Measurements from ENCODE around the gene MANBA. TPM values are rescaled to one million over a fixed set of nuclear protein-coding genes. Genes with fewer than 3 reads are reported as not detected.
A peak's percentile ranks its signal among the peaks of the same experiment; 100 is the strongest.

MANBA gene
- total RNA-seq, 1 donor from 2014 or later: 30.6 TPM

GRCh38 chr4:102606846-102607450 is 153.8 kb downstream of the MANBA start:
- no peak for DNase-seq (ENCODE audit: low spot score)
- intact Hi-C loops (cut with DNase I): no loop called here
- ATAC-seq: peak; percentile 75

- intact Hi-C loops (cut with DNase I): no loop called here
- peak; percentile 71 for ATAC-seq
- DNase-seq (ENCODE audit: low spot score): no peak
These were observed 154.5 kb downstream of the MANBA start for GRCh38 chr4:102606261-102606660.

GRCh38 chr4:102604222-102604940 is 156.4 kb downstream of the MANBA start:
- no peak for ATAC-seq
- no peak for DNase-seq (ENCODE audit: low spot score)
- intact Hi-C loops (cut with DNase I): no loop called here

- DNase-seq (ENCODE audit: low spot score): no peak
- ATAC-seq: no peak
- intact Hi-C loops (cut with DNase I): no loop called here
These were observed 159.1 kb downstream of the MANBA start for GRCh38 chr4:102601586-102602227.

GRCh38 chr4:102600689-102601088 is 160.1 kb downstream of the MANBA start:
- intact Hi-C loops (cut with DNase I): no loop called here
- DNase-seq (ENCODE audit: low spot score) (no peak), ATAC-seq (no peak)

GRCh38 chr4:102599886-102600285 is 160.9 kb downstream of the MANBA start:
- no peak for DNase-seq (ENCODE audit: low spot score)
- no peak for ATAC-seq
- intact Hi-C loops (cut with DNase I): no loop called here

GRCh38 chr4:102599455-102599854 is 161.3 kb downstream of the MANBA start:
- ATAC-seq (no peak), DNase-seq (ENCODE audit: low spot score) (no peak)
- intact Hi-C loops (cut with DNase I): no loop called here

GRCh38 chr4:102598762-102599374 is 161.9 kb downstream of the MANBA start:
- DNase-seq (ENCODE audit: low spot score): no peak
- ATAC-seq: no peak
- intact Hi-C loops (cut with DNase I): no loop called here

- ATAC-seq: no peak
- intact Hi-C loops (cut with DNase I): no loop called here
- DNase-seq (ENCODE audit: low spot score): no peak
These were observed 162.5 kb downstream of the MANBA start for GRCh38 chr4:102598086-102598761.

GRCh38 chr4:102596532-102596931 is 164.2 kb downstream of the MANBA start:
- ATAC-seq: no peak
- intact Hi-C loops (cut with DNase I): no loop called here
- no peak for DNase-seq (ENCODE audit: low spot score)

GRCh38 chr4:102594000-102594399 is 166.8 kb downstream of the MANBA start:
- intact Hi-C loops (cut with DNase I): no loop called here
- DNase-seq (ENCODE audit: low spot score): no peak
- no peak for ATAC-seq

GRCh38 chr4:102593147-102593546 is 167.6 kb downstream of the MANBA start:
- no peak for DNase-seq (ENCODE audit: low spot score)
- intact Hi-C loops (cut with DNase I): no loop called here
- no peak for ATAC-seq

GRCh38 chr4:102592256-102592655 is 168.5 kb downstream of the MANBA start:
- DNase-seq (ENCODE audit: low spot score) (no peak), ATAC-seq (no peak)
- intact Hi-C loops (cut with DNase I): no loop called here

- DNase-seq (ENCODE audit: low spot score) (no peak), ATAC-seq (no peak)
- intact Hi-C loops (cut with DNase I): no loop called here
These were observed 171.0 kb downstream of the MANBA start for GRCh38 chr4:102589743-102590142.

- DNase-seq (ENCODE audit: low spot score) (no peak), ATAC-seq (no peak)
- intact Hi-C loops (cut with DNase I): no loop called here
These were observed 174.1 kb downstream of the MANBA start for GRCh38 chr4:102586644-102587021.

GRCh38 chr4:102586002-102586643 is 174.6 kb downstream of the MANBA start:
- DNase-seq (ENCODE audit: low spot score) (no peak), ATAC-seq (no peak)
- intact Hi-C loops (cut with DNase I): no loop called here

GRCh38 chr4:102585329-102585728 is 175.4 kb downstream of the MANBA start:
- no peak for DNase-seq (ENCODE audit: low spot score)
- ATAC-seq: no peak
- intact Hi-C loops (cut with DNase I): no loop called here

- ATAC-seq (no peak), DNase-seq (ENCODE audit: low spot score) (no peak)
- intact Hi-C loops (cut with DNase I): no loop called here
These were observed 176.7 kb downstream of the MANBA start for GRCh38 chr4:102584091-102584490.

Data from sciatic nerve (tissue), 2 donors.